ENCODE measurements around the gene SELENOO. TPM values are rescaled to one million over a fixed set of nuclear protein-coding genes. Genes with fewer than 3 reads are reported as not detected.

SELENOO gene
- total RNA-seq, 3 donors from 2014 or later: 21.5 to 23.8 (median 23.1) TPM

GRCh38 chr22:50264946-50265669 is 64.3 kb downstream of the SELENOO start:
- TF ChIP-seq CTCF (IDR thresholded peaks at IDR 0.05): no peak
- intact Hi-C loops (cut with DNase I, micrococcal nuclease): no loop called here
- no peak for DNase-seq
- H3K4me1 ChIP-seq (ENCODE audit: low read depth): peaks cover 34% of the 10 kb centered on the region
- ATAC-seq: no peak
- no peaks in the 10 kb centered on the region for H3K9me3 ChIP-seq
- no peaks in the 10 kb centered on the region for H3K36me3 ChIP-seq (ENCODE audit: low read depth)
- H3K4me3 ChIP-seq: no peak overlapping the region

- no peak for TF ChIP-seq CTCF (IDR thresholded peaks at IDR 0.05)
- Histone ChIP-seq H3K4me1 (ENCODE audit: low read depth) (peaks cover 39% of the 10 kb centered on the region), H3K4me3 (no peak overlapping the region), H3K9me3 (no peaks in the 10 kb centered on the region), H3K36me3 (ENCODE audit: low read depth) (no peaks in the 10 kb centered on the region)
- intact Hi-C loops (cut with DNase I, micrococcal nuclease): no loop called here
- DNase-seq (no peak), ATAC-seq (no peak)
Measured at GRCh38 chr22:50266994-50267393, 66.2 kb downstream of the SELENOO start.

Other genes starting within 250 kb of the SELENOO start
- gene PIM3, start 240.2 kb upstream of the SELENOO start, total RNA-seq: 100 to 1,000 TPM in 1 of 3 donors, 10 to 100 TPM in 2; 56.4 to 106 (median 58.7) TPM
- gene IL17REL, start 188.2 kb upstream of the SELENOO start, total RNA-seq: under 1 TPM in 2 of 3 donors, not detected in 1; 0.09 to 0.43 TPM
- gene TTLL8, start 142.7 kb upstream of the SELENOO start, total RNA-seq: not detected
- under 1 TPM in 1 of 3 donors, not detected in 2; 0.16 TPM for gene MLC1, start 115.6 kb upstream of the SELENOO start, total RNA-seq
- 1 to 10 TPM in 1 of 3 donors, under 1 TPM in 2; 0.29 to 1.0 (median 0.49) TPM for gene MOV10L1, start 111.0 kb upstream of the SELENOO start, total RNA-seq
- under 1 TPM in 1 of 3 donors, not detected in 2; 0.44 TPM for gene PANX2, start 30.3 kb upstream of the SELENOO start, total RNA-seq
- gene TRABD, start 15.1 kb upstream of the SELENOO start, total RNA-seq: 10 to 100 TPM; 36.8 to 52.6 (median 42.7) TPM
- gene TUBGCP6, start 44.0 kb downstream of the SELENOO start, total RNA-seq: 10 to 100 TPM; 34.5 to 41.6 (median 40.5) TPM
- gene HDAC10, start 50.3 kb downstream of the SELENOO start, total RNA-seq: 10 to 100 TPM; 39.5 to 66.3 (median 47.8) TPM
- gene MAPK12, start 60.7 kb downstream of the SELENOO start, total RNA-seq: 1 to 10 TPM; 2.3 to 6.5 (median 5.2) TPM
- gene MAPK11, start 69.4 kb downstream of the SELENOO start, total RNA-seq: 1 to 10 TPM; 1.8 to 4.3 (median 3.2) TPM
- gene PLXNB2, start 106.6 kb downstream of the SELENOO start, total RNA-seq: 100 to 1,000 TPM; 232 to 318 (median 250) TPM
- 1 to 10 TPM; 2.8 to 6.3 (median 5.2) TPM for gene DENND6B, start 126.0 kb downstream of the SELENOO start, total RNA-seq
- gene PPP6R2, start 142.3 kb downstream of the SELENOO start, total RNA-seq: 10 to 100 TPM; 54.3 to 61.7 (median 58.8) TPM

Data from mucosa of descending colon (tissue), 3 donors.